HUES6 (cell line): Measurements from ENCODE around the gene RPN1.
"Not testable (repeated sequence)": the region's sequence is repeated elsewhere in the genome, so short reads cannot be mapped to it uniquely, and the experiment has no call there.

ENCODE experiments used
- H3K27ac ChIP-seq: 2 replicates; pipeline ENCODE4 v1.7.0; 2013; ENCODE audit warnings: low read depth, mild to moderate bottlenecking, low read length, inconsistent platforms
- H3K27me3 ChIP-seq: 2 replicates; pipeline ENCODE4 v1.6.1; 2013; ENCODE audit warnings: low read length; ENCODE audit not compliant: control insufficient read depth, insufficient read depth
- H3K36me3 ChIP-seq: 2 replicates; pipeline ENCODE4 v1.6.1; 2013; ENCODE audit warnings: low read length; ENCODE audit not compliant: control insufficient read depth, insufficient read depth
- H3K4me1 ChIP-seq: 2 replicates; pipeline ENCODE4 v1.6.1; 2013; ENCODE audit warnings: low read length; ENCODE audit not compliant: control insufficient read depth, insufficient read depth
- H3K4me3 ChIP-seq: 2 replicates; pipeline ENCODE4 v1.5.1; 2013; ENCODE audit warnings: low read depth, low read length
- H3K9ac ChIP-seq: one replicate; pipeline ENCODE4 v1.6.1; 2013; ENCODE audit warnings: mild to moderate bottlenecking, low read length
- H3K9me3 ChIP-seq: 2 replicates; pipeline ENCODE4 v1.6.1; 2013; ENCODE audit warnings: low read depth, low read length; ENCODE audit not compliant: control insufficient read depth, insufficient read depth

RPN1 gene

DNA sequence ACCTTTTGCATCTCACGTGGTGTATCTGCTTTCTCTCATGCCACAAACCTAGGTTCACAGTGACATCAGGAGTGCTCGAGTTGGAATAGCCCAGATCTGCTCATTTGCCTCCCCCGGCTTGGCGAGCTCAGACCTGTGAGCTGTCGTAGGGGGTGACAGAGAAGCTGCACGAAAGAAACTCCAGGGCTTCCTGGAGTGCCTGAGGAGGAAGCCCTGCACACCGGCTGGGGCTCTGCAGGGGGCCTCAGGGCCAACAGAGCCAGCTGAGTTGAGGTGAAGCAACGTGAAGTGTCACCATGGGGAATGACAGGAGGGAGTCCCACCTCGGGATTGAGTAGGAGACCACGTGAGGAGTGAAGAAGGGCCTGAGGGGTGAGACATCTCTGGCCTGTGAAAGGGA, 62.5 kb downstream of the RPN1 start:
- H3K4me1 ChIP-seq: peaks cover 3% of the 10 kb centered on the region; the same call in 1 of the 2 replicates
- H3K9me3 ChIP-seq: peaks cover 3% of the 10 kb centered on the region; the same call in 1 of the 2 replicates
- no peak overlapping the region for H3K27ac ChIP-seq
- H3K4me3 ChIP-seq: no peak overlapping the region
- no peaks in the 10 kb centered on the region for H3K36me3 ChIP-seq
- 0 out of 2 replicates have a peak, but pooled peaks cover 2% of the 10 kb centered on the region for H3K27me3 ChIP-seq
- no peak overlapping the region for H3K9ac ChIP-seq

DNA sequence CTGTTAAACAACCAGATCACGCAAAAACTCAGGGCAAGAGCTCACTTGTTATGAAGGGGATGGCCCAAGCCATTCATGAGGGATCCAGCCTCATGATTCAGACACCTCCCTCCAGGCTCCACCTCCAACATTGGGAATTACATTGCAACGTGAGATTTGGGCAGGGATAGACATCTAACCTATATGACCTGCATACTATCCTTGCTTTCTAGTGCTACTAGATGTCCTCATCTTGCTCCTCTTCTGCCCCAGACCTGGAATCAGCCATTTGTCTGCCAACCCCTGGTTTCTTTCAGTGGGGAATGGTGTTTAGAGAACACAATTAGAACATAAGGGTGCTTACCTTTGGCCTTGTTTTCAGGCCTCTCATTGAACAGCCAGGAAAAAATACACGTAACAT, 63.2 kb downstream of the RPN1 start:
- Histone ChIP-seq H3K9ac (no peak overlapping the region), H3K27ac (no peak overlapping the region), H3K27me3 (0 out of 2 replicates have a peak, but pooled peaks cover 2% of the 10 kb centered on the region), H3K36me3 (no peaks in the 10 kb centered on the region), H3K4me1 (peaks cover 3% of the 10 kb centered on the region; the same call in 1 of the 2 replicates), H3K9me3 (peaks cover 3% of the 10 kb centered on the region; the same call in 1 of the 2 replicates), H3K4me3 (no peak overlapping the region)

DNA sequence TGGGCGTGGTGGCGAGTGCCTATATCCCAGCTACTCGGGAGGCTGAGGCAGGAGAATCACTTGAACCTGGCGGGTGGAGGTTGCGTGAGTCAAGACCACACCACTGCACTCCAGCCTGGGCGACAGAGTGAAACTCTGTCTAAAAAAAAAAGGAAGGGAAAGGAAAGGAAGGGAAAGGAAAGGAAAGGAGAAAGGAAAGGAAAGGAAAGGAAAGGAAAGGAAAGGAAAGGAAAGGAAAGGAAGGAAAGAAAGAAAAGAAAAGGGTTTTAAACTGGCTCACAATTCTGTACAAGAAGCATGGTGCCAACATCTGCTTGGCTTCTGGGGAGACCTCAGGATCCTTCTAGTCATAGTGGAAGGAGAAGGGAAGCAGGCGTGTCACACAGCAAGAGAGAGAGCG, 63.7 kb downstream of the RPN1 start:
- H3K36me3 ChIP-seq, H3K4me1 ChIP-seq, H3K9ac ChIP-seq, H3K27me3 ChIP-seq, H3K4me3 ChIP-seq, H3K27ac ChIP-seq, H3K9me3 ChIP-seq: not testable (repeated sequence)

DNA sequence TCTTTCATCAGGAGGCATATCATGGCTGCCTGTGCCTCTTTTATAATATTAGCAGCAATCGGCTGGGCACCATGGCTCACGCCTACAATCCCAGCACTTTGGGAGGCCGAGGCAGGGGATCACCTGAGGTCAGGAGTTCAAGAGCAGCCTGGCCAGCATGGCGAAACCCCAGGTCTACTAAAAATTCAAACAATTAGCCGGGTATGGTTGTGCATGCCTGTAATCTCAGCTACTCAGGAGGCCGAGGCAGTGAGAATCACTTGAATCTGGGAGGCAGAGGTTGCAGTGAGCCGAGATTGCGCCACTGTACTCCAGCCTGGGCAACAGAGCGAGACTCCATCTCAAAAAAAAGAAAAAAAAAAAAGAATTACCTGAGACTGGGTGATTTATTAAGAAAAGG, 64.2 kb downstream of the RPN1 start:
- not testable (repeated sequence) for H3K36me3 ChIP-seq, H3K9me3 ChIP-seq, H3K27ac ChIP-seq, H3K27me3 ChIP-seq, H3K4me3 ChIP-seq, H3K9ac ChIP-seq, H3K4me1 ChIP-seq

DNA sequence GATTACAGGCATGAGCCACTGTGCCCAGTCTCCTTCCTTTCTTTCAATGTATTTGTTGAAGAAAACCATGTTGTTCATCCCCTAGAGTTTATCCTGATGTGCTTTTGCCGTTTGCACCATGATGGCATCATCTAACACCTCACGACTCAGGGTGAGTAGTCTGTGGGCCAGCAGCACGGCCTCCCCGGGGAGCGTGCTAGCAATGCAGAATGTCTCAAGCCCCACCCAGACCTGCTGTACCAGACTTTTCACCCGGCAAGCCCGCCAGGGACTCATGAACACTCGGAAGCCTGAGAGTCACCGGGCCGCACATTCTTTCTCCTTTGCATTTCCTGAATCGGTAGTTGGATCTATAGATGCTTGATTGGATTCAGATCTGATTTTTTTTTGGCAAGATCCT, 64.6 kb downstream of the RPN1 start:
- H3K27ac ChIP-seq: no peak overlapping the region
- H3K4me3 ChIP-seq: no peak overlapping the region
- H3K4me1 ChIP-seq: peaks cover 9% of the 10 kb centered on the region; the same call in 1 of the 2 replicates
- H3K9me3 ChIP-seq: peaks cover 3% of the 10 kb centered on the region; the same call in 1 of the 2 replicates
- no peaks in the 10 kb centered on the region for H3K36me3 ChIP-seq
- 0 out of 2 replicates have a peak, but pooled peaks cover 2% of the 10 kb centered on the region for H3K27me3 ChIP-seq
- no peak overlapping the region for H3K9ac ChIP-seq

DNA sequence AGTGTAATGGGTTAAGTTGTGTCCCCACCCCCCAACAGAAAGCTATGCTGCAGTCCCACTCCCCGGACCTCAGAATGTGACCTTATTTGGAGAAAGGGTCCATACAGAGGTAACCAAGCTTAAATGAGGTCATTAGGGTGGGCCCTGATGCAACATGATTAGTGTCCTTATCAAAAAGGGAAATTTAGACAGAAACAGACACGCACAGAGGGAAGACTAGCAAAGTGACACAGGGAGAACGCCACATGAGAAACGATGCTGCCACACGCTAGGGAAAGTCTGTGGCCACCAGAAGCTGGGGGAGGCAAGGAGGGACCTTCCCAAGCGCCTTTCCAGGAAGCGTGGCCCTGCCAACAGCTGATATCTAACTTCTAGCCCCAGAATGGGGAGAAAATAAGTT, 65.4 kb downstream of the RPN1 start:
- peaks cover 9% of the 10 kb centered on the region; the same call in 1 of the 2 replicates for H3K4me1 ChIP-seq
- H3K9me3 ChIP-seq: peaks cover 5% of the 10 kb centered on the region; the same call in 1 of the 2 replicates
- no peaks in the 10 kb centered on the region for H3K36me3 ChIP-seq
- no peak overlapping the region for H3K27ac ChIP-seq
- 0 out of 2 replicates have a peak, but pooled peaks cover 2% of the 10 kb centered on the region for H3K27me3 ChIP-seq
- H3K9ac ChIP-seq: peak overlapping the region; percentile 29
- no peak overlapping the region for H3K4me3 ChIP-seq

DNA sequence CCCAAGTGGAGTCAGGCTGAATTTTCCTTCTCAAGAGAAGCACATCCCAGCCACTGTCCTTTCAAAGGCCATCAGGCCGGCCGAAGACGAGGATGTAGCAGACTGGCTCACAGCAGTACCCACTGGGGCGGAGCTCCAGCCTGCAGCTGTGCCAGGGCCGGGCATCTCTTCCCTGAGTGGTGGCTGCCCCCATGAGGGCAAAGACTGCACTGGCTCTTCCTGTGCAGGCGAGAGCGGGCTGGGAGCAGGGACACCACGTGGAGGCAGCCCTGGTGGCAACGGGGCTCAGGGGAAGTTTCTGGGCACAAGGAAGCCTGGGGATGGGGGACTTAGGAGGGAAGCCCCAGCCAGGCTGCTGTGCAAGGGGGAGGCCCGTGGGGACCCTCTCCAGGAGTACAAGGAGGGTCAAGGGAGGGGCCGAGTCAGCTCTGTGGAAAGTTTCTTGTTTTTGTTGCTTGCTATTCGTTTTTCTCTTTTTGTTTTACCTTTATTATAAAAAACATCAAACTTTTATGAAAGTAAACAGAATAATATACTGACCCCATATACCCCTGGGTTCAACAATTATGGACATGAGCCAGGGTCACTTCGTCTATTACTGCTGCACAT, 66.1 kb downstream of the RPN1 start:
- Histone ChIP-seq H3K9me3 (peaks cover 7% of the 10 kb centered on the region), H3K27me3 (0 out of 2 replicates have a peak, but pooled peaks cover 2% of the 10 kb centered on the region), H3K27ac (no peak overlapping the region), H3K9ac (no peak overlapping the region), H3K36me3 (no peaks in the 10 kb centered on the region), H3K4me1 (peaks cover 9% of the 10 kb centered on the region; the same call in 1 of the 2 replicates), H3K4me3 (no peak overlapping the region)

DNA sequence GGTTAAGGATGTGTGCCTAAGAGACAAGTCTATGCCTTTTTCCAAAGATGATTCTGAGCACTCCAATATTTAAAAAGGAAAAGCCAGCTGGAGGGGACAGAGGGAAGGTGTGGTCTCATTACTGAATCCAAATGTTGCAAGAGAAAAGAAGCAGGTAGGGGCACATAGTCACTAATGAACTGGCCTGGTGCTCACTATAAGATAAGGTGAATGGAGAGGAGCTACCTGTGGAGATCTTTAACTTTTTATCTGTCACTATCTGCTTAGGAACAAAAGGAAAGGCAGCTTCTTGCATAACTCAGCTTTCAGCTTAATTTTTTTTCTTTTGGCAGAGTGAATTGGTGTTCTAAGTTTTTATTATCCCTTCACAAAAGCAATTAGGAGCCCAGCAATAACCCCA, 69.1 kb downstream of the RPN1 start:
- Histone ChIP-seq H3K9ac (no peak overlapping the region), H3K27me3 (0 out of 2 replicates have a peak, but pooled peaks cover 2% of the 10 kb centered on the region), H3K27ac (no peak overlapping the region), H3K4me3 (no peak overlapping the region), H3K9me3 (peaks cover 7% of the 10 kb centered on the region), H3K4me1 (peaks cover 22% of the 10 kb centered on the region), H3K36me3 (no peaks in the 10 kb centered on the region)

DNA sequence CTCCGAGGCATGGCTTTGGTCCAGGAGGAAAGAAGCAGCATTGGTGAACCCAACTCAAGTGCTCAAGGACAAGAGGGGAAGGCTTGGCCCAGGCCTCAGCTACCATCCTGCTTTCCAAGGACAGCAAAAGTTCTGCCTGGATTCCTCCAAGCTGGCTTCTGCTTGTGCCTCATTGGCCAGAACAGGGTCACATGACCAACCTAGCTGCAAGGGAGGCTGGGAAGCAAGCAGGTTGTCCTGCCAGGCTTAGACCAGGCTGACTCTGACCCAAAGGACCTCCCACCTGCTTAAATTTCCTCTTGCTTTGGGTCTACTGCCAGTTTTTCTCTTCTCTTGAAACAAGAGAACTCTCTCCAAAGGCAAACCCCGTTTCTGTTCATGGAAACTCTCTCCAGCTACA, 70.7 kb downstream of the RPN1 start:
- no peak overlapping the region for H3K27ac ChIP-seq
- no peak overlapping the region for H3K9ac ChIP-seq
- H3K4me3 ChIP-seq: no peak overlapping the region
- no peaks in the 10 kb centered on the region for H3K36me3 ChIP-seq
- peaks cover 7% of the 10 kb centered on the region for H3K9me3 ChIP-seq
- peaks cover 22% of the 10 kb centered on the region for H3K4me1 ChIP-seq
- H3K27me3 ChIP-seq: 0 out of 2 replicates have a peak, but pooled peaks cover 2% of the 10 kb centered on the region

DNA sequence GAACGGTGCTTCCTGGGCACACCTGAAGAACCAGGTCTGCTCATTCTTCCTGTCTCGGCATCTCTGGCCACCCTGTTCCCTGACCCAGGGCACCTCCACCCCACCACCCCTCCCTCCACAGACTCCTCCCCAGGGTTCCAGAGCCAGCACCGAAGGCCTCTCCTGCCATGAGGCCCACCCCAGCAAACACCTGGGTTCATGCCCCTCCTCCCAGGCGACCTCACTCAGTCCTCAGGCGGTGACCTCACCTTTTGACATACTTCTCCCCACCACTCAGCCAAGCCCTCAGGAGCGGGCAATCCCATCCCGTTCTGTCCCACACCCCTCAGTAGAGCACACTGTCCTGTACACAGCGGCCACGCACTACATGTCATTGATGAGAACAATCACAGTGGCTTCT, 72.3 kb downstream of the RPN1 start:
- Histone ChIP-seq H3K27me3 (no peaks in the 10 kb centered on the region), H3K9me3 (peaks cover 7% of the 10 kb centered on the region), H3K9ac (no peak overlapping the region), H3K4me1 (peaks cover 26% of the 10 kb centered on the region), H3K27ac (no peak overlapping the region), H3K36me3 (no peaks in the 10 kb centered on the region), H3K4me3 (no peak overlapping the region)

DNA sequence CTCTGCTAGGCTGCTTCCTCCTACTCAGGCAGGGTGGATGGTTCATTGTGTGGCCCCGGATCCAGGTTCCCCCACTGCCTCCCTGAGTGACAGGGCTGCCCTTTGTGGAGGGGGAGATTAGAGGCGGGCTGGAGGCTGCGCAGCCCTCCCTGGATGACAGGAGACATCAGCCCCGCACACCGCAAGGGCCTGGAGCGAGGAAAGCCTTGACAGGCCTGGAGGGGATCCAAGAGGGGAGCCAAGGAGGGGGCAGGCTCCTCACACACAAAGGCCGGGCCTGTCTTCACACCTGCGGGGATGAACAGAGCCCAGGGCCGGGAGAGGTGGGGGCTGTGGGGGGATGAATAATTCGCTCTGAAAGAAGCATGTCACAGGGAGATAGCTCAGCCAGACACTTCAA, 72.9 kb downstream of the RPN1 start:
- H3K4me3 ChIP-seq: no peak overlapping the region
- H3K36me3 ChIP-seq: no peaks in the 10 kb centered on the region
- H3K4me1 ChIP-seq: peaks cover 33% of the 10 kb centered on the region
- no peak overlapping the region for H3K9ac ChIP-seq
- peaks cover 7% of the 10 kb centered on the region for H3K9me3 ChIP-seq
- H3K27ac ChIP-seq: no peak overlapping the region
- no peaks in the 10 kb centered on the region for H3K27me3 ChIP-seq
